GM21447 (cell line): ENCODE measurements around the gene TTI1.

Experiments used
- ATAC-seq: cut with Tn5 transposase; IDR thresholded peaks from one replicate; pipeline ENCODE4 v1.9.1; 2021; ENCODE audit not compliant: unreplicated experiment

Gene TTI1

GRCh38 chr20:37989601-37990295 lies 43.5 kb downstream of the TTI1 start:
- no peak for ATAC-seq

DNA sequence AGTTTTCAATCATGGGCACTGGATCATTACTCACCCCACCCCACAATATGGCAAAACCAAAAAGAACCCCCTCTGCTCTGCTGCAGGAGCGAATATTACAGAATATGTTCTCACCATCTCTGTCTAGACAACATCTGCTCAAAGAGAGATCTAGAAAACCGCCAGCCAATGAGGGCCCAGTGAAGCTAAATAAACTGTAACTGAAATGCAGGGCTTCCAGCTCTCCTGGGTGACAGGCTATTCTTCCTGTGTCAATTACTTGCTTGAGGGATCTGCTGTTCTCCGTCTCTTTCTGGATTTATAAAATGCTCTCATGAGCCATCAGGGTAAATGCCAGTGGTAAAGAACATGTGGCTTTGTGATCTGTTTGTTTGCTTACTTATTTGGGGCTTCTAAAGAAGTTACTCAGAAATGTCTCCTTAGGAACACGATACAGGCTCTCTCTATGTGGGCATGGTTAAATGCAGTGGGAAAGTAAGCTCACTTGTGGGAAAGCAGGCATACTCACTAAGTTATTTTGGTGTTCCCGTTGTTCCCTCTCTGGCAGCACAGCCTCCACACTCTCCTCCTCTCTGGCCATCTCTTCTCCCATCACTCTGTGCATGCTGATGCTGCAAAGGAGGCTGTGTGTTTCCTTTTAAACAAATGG lies 44.8 kb downstream of the TTI1 start:
- no peak for ATAC-seq

DNA sequence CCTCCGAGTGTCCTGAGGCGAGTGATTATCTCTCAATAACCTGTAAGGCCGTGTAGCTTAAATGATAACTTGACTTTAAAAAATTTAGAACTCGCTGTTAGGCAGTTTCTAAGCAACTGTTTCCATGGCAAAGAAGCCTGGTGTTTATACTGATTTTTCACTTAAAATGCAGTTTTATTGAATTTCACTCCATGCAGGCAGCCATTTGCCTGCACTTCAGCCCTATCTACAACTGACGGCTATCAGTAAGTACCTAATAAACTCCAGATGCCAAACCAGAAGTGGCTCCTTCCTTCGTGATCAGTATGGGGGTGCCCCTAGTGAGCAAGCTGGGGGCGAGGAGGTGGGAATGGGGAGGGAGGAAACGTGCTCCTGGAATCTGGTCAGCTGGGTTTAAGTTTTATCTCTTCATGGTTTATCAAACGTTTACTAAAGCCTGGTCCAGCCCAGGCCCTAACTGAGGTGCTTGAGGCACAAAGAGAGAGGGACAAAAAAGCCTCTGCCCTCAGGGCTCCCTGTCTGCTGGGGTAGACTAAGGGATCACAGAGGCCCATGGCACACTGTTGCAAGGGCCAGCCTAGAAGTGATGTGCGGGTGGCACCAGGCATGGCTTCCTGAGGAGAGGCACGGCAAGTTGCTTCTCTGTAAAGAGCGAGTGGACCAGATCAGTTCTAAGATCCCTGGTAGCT lies 45.5 kb downstream of the TTI1 start:
- no peak for ATAC-seq

GRCh38 chr20:37986873-37987601 lies 46.2 kb downstream of the TTI1 start:
- ATAC-seq = no peak

- no peak for ATAC-seq
These were observed 47.0 kb downstream of the TTI1 start for GRCh38 chr20:37986044-37986858.

- no peak for ATAC-seq
These were observed 49.1 kb downstream of the TTI1 start for GRCh38 chr20:37984018-37984785.

GRCh38 chr20:37983286-37983685 lies 50.0 kb downstream of the TTI1 start:
- no peak for ATAC-seq

- ATAC-seq = no peak
These were observed 51.7 kb downstream of the TTI1 start for GRCh38 chr20:37981568-37981967.

DNA sequence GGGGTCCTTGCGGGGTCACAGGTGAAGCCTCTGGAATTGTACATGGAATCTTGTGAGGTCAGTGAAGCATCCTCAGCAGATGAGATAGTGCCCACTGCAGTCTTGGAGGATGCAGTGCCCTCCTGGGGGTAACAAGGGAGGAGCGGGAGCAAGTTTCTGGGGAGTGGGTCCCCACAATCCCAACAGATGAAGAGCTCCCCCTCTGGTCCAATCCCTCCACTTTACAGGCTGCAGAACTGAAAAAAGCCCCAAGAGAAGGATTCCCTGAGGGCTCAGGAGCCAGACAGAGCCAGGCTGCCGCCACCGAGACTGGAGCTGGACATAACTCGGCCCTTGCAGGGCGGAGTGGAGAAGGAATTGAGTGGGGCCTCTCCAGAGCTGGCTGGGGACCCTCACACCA lies 52.4 kb downstream of the TTI1 start:
- ATAC-seq = no peak

DNA sequence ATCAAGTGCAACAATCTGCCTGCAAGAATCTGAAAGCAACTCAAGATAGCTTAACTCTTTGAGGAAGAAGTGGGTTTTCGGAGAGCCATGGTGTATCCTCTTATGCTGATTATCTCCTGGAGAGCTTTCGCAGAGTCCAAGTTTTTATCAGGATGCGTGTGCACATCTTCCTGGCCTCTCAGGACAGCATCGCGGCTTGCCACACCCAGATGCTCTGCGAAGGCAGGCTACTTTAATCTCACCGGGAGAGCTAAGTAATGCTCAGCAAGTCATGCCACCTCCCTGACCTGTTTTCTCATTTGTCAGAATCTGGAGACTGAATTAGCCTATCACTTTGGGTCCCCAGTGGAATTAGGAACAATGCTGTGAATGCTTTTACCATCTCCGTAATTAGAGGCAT lies 52.9 kb downstream of the TTI1 start:
- ATAC-seq = no peak

DNA sequence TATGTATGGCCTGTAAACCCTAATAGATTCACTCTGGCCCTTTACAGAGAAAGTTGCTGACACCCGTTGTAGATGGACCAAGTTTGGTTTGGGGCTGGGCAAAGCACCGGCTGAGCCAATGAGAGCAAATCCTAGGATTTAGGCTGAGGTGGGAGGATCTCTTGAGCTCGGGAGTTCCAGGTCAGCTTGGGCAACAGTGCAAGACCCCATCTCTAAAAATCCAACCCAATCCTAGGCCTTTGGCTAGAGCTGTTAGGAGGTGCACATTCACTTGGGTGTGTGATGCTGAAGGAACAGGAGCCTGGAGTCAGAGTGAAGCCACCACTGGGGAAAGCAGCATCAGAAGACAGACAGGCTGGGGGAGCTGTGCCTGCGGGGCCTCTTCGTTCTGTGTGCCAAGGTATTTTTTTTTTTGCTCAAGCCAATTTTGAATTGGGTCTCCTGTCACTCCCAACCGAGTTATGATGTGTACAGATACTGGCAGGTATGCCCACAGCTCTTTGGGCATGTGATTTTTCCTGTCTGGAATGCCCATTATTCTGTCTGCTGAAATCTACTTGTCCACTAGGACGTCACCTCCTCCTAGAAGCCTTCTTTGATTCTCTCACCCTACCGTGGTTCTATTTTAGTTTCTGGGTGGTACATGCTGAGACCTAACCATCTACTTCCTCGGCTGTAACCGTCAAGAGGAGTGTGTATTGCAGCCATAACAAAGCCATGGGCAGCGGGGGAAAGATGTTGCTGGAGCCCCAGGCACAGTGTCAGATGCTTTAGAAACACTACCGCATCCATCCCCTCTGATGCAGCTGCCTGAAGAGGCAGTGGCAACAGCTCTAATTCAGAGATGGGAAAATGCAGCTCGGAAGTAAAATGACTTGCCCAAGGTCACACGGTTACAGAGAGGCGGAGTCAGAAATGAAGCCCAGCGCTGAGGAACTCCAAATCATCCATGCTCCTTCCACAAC lies 54.0 kb downstream of the TTI1 start:
- no peak for ATAC-seq

DNA sequence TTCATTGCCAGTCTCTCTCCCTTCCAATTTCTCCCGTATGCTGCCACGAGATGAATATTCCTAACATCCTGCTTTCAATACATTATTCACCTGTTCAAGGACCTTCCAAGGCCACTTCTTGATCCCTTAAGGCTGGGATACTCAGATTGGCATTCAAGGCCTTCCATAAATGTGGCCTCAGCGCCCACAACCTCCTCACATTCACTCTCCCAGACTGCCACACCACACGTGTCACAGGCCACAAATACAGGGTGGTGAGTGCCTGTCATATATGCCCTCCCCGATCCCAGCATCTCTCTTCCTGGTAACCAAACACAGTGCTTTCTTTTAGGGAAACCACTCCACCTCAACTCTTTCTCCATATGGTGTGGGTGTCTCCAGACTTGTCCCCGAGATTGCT lies 55.5 kb downstream of the TTI1 start:
- ATAC-seq = no peak

DNA sequence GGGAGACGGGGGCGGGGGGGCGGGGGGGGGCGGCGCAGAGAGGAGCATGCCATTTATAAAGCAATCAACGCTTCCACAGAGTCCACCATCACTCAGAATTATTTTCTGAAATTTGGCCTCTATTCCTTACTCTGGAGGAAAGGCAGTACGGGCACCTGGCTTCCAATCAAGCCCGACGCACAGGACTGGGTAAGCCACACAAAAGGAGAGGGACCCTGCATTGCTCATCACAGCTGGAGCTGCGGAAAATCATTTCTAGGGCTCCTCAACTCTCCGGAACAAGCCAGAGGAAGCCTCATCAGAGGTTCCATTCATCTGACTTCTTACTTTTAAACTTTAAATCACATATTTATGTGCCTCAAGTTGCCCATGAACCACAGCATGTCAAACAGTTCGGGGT lies 55.9 kb downstream of the TTI1 start:
- no peak for ATAC-seq

DNA sequence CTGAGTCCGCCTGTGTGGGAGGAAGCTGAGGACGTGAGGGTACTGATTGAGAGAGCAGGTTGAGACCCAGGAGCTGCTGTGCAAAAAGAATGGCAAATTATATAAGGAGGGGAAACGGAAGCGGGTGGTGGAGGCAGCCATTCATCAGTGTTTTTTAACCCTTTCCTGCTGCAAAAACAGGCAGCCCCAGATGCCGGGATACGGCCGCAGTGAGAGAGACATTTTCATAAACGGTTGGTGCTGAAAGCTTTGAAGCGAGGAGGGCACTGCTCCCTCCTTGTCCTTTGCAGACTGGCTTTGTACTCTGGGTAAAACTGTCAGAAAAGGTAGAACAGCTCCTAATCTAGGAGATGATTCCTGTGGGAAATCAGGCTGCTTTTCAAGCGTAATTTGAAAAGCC lies 56.4 kb downstream of the TTI1 start:
- ATAC-seq = no peak

GRCh38 chr20:37973059-37973910 lies 60.0 kb downstream of the TTI1 start:
- no peak for ATAC-seq

DNA sequence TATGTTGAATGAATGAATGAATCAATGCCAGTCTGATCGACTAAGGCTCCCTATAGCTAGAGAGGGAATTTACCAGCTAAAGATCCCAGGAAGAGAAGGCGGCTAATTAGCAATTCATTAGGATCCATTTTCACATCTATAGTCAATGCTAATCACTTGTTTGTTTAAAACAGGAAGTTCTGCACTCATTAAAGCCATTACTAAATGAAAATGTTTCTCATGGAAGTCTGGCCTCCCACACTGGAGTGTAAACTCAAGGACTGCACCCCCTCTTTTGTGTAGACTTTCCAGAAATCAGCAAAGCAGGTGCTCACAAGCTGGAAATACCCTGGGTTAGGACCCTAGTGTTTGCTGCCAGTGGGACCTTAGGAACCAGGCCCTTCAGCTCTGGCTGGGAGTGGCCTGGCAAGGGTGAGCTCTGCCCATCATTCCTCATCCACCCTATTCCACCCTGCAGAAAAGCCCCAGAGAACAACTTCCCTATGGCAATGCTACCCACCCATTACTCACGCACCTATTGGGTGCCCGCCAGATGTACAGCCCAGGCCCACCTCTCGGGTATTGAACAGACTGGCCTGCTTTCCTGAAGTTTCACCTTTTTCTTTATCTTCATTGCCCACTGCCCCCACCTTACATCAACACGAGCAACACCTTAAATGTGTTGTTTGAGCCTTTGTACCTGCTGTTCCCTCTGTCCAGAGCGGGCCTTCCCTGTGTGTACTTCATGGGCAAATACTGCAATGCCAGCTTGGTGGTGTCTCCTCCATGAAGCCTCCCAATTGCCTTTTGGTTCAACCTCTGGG lies 60.8 kb downstream of the TTI1 start:
- no peak for ATAC-seq

DNA sequence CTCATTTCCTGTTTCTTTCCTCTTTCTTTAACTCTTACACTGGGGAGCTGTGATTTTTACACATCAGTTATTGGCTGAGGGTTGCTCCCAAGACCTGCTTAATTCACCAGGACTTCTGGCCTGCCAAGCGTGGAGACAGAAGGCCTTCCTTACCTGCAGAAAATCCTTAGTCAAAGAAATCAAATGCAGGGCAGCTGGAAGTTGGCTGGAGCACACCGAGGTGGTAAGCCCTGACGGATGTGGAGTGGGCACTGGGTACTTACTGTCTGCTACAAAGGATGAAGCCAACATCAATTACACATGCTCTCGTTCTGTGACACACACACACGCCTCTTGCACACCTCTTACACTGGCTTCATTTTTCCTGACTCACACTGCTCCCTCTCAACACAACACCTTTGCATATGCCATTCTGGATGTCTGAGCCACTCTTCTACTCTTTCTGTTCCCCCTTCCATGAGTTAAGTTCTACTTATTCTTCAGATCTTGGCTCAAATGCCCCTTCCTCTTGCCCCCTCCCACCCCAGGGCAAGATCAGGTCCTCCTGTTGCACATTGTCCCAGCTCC lies 61.6 kb downstream of the TTI1 start:
- no peak for ATAC-seq
